ENCODE results near the gene MOCOS. TPM values are rescaled to one million over a fixed set of nuclear protein-coding genes. Genes with fewer than 3 reads are reported as not detected.

MOCOS gene
- total and polyA plus RNA-seq, 2 donors (not counting 1 experiment from before 2014, with no cell fraction given), result 0.01 to 0.05 TPM

DNA sequence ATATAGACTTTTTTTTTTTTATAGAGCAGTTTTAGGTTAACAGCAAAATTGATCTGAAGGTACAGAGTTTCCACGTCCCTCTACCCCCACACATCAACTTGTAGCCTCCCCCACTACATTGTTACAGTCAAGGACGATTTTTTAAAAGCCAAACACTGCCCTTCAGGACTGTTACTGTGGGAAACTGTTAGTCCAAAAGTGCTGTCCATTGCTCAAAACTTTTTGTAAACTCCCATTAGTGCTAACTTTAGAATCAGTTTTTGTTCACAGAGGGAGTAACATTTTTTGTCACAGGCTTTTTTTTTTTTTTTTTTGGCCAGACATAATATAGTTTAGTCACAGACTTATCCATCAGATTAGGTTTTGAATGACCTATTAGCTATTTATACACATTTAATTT, 33.5 kb upstream of the MOCOS start:
- Histone ChIP-seq H3K9ac (ENCODE audit: low read length) (no peak overlapping the region), H3K79me2 (ENCODE audit: control insufficient read depth, insufficient read depth, low read length) (peaks cover 9% of the 10 kb centered on the region), H3K27me3 (replicated peaks in 1 of 4; ENCODE audit: control extremely low read depth in 1 of 4, control insufficient read depth in 3 of 4, insufficient read depth in 4 of 4, low read length in 3 of 4) (no peaks in the 10 kb centered on the region), H3K27ac (ENCODE audit: low read length in 2 of 2) (no peak overlapping the region), H3K4me2 (replicated peaks; ENCODE audit: low read depth, low read length, poor library complexity, severe bottlenecking) (no peak overlapping the region), H3K4me1 (ENCODE audit: control insufficient read depth in 2 of 2, insufficient read depth in 2 of 2, low read length in 2 of 2) (peaks cover 31 to 41% of the 10 kb centered on the region in 2 donors), H4K20me1 (ENCODE audit: control insufficient read depth, insufficient read depth, low read length, poor library complexity, severe bottlenecking) (no peaks in the 10 kb centered on the region), H3K4me3 (ENCODE audit: control extremely low read depth in 1 of 5, extremely low read depth in 1 of 5, insufficient read depth in 1 of 5, low read depth in 2 of 5, low read length in 4 of 5) (no peak overlapping the region), H3K36me3 (replicated peaks in 1 of 2; ENCODE audit: control extremely low read depth in 1 of 2, control insufficient read depth in 1 of 2, extremely low read depth in 1 of 2, insufficient read depth in 2 of 2, low read length in 1 of 2) (peaks cover 8 to 63% of the 10 kb centered on the region in 2 experiments), H2AFZ (ENCODE audit: insufficient read depth, low read depth, low read length, poor library complexity, severe bottlenecking) (no peak overlapping the region), H3K9me3 (ENCODE audit: control extremely low read depth in 1 of 3, control insufficient read depth in 2 of 3, insufficient read depth in 1 of 3, low read length in 2 of 3) (no peaks in the 10 kb centered on the region)
- intact Hi-C loops (cut with micrococcal nuclease), result no loop called here
- H3K27ac Mint-ChIP-seq, result no peak overlapping the region
- H3K27me3 Mint-ChIP-seq, result no peaks in the 10 kb centered on the region
- no peak for DNase-seq
- ChIA-PET CTCF (no interaction called here), POLR2A (no interaction called here)
- H3K4me1 Mint-ChIP-seq, result peaks cover 44% of the 10 kb centered on the region
- ATAC-seq (ENCODE audit: low read depth), result no peak
- TF ChIP-seq EZH2 (IDR thresholded peaks at IDR 0.05; ENCODE audit: borderline replicate concordance, insufficient read depth, low read depth, low read length, poor library complexity, severe bottlenecking), result no peak
- TF ChIP-seq, protein P1, sequence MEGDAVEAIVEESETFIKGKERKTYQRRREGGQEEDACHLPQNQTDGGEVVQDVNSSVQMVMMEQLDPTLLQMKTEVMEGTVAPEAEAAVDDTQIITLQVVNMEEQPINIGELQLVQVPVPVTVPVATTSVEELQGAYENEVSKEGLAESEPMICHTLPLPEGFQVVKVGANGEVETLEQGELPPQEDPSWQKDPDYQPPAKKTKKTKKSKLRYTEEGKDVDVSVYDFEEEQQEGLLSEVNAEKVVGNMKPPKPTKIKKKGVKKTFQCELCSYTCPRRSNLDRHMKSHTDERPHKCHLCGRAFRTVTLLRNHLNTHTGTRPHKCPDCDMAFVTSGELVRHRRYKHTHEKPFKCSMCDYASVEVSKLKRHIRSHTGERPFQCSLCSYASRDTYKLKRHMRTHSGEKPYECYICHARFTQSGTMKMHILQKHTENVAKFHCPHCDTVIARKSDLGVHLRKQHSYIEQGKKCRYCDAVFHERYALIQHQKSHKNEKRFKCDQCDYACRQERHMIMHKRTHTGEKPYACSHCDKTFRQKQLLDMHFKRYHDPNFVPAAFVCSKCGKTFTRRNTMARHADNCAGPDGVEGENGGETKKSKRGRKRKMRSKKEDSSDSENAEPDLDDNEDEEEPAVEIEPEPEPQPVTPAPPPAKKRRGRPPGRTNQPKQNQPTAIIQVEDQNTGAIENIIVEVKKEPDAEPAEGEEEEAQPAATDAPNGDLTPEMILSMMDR (IDR thresholded peaks at IDR 0.05), result no peak
- 83% methylated on average over 1 of the region's 2 CpGs for WGBS (ENCODE audit: insufficient coverage)
- H3K9me3 Mint-ChIP-seq (ENCODE audit: insufficient read depth), result no peaks in the 10 kb centered on the region
- H3K4me3 Mint-ChIP-seq, result no peak overlapping the region

DNA sequence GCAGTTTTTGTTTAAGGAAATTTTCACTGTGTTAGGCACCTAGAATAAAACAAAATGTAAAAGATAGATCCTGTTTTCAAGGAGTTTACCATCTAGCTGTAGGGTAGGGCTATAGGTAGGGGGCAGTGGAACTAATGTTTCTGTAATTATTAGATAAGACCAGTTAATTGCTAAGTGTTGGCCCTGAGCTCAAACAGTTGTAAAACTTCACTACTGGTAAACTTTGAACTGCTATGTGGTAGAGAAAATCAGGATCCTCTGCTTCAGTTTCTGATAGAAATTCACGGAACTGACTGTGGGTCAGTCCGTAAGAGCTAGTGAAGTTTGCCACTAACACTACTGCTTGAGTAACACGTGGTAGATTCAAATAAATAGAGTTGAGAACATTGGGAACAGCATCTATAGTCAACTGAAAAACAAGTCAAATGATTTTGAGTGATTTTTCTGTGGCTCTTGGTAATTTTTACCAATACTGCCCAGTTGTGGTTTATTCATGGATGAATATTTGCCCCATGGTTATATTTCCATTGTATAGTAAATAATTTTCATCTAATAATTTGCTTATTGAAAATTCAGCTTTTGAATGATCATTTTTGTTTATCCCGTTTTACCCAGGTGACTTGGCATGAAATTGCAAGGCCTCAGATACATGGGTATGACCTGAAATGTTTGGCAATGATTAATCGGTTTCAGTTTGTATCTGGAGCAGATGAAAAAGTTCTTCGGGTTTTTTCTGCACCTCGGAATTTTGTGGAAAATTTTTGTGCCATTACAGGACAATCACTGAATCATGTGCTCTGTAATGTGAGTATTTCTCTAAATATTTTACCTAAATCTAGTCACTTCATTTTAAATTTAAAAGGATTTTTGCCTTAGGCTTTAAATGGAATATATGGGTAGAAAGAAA, 31.2 kb upstream of the MOCOS start:
- H3K27ac Mint-ChIP-seq, result no peak overlapping the region
- Histone ChIP-seq H3K36me3 (replicated peaks in 1 of 2; ENCODE audit: control extremely low read depth in 1 of 2, control insufficient read depth in 1 of 2, extremely low read depth in 1 of 2, insufficient read depth in 2 of 2, low read length in 1 of 2) (peaks cover 11 to 83% of the 10 kb centered on the region in 2 experiments), H3K9ac (ENCODE audit: low read length) (no peak overlapping the region), H3K9me3 (ENCODE audit: control extremely low read depth in 1 of 3, control insufficient read depth in 2 of 3, insufficient read depth in 1 of 3, low read length in 2 of 3) (no peaks in the 10 kb centered on the region), H3K79me2 (ENCODE audit: control insufficient read depth, insufficient read depth, low read length) (peaks cover 14% of the 10 kb centered on the region), H4K20me1 (ENCODE audit: control insufficient read depth, insufficient read depth, low read length, poor library complexity, severe bottlenecking) (no peaks in the 10 kb centered on the region), H3K4me2 (replicated peaks; ENCODE audit: low read depth, low read length, poor library complexity, severe bottlenecking) (no peak overlapping the region), H2AFZ (ENCODE audit: insufficient read depth, low read depth, low read length, poor library complexity, severe bottlenecking) (no peak overlapping the region), H3K4me1 (ENCODE audit: control insufficient read depth in 2 of 2, insufficient read depth in 2 of 2, low read length in 2 of 2) (peaks cover 8 to 18% of the 10 kb centered on the region in 2 donors), H3K4me3 (ENCODE audit: control extremely low read depth in 1 of 5, extremely low read depth in 1 of 5, insufficient read depth in 1 of 5, low read depth in 2 of 5, low read length in 4 of 5) (no peak overlapping the region), H3K27ac (ENCODE audit: low read length in 2 of 2) (no peak overlapping the region), H3K27me3 (replicated peaks in 1 of 4; ENCODE audit: control extremely low read depth in 1 of 4, control insufficient read depth in 3 of 4, insufficient read depth in 4 of 4, low read length in 3 of 4) (no peaks in the 10 kb centered on the region)
- H3K9me3 Mint-ChIP-seq (ENCODE audit: insufficient read depth), result no peaks in the 10 kb centered on the region
- TF ChIP-seq EZH2 (IDR thresholded peaks at IDR 0.05; ENCODE audit: borderline replicate concordance, insufficient read depth, low read depth, low read length, poor library complexity, severe bottlenecking), result no peak
- TF ChIP-seq, protein P1 (IDR thresholded peaks at IDR 0.05), result no peak
- 95% methylated on average over 5 of the region's 7 CpGs for WGBS (ENCODE audit: insufficient coverage)
- CTCF ChIA-PET, result interaction anchor here (1.2 to 1.9 kb wide), 3 partner anchors 10 to 138 kb away, joined by 3 to 4 read pairs (median 3); no protein-coding TSS in a partner anchor
- intact Hi-C loops (cut with micrococcal nuclease), result no loop called here
- peaks cover 25% of the 10 kb centered on the region for H3K4me1 Mint-ChIP-seq
- DNase-seq, result no peak
- ATAC-seq (ENCODE audit: low read depth), result no peak
- H3K4me3 Mint-ChIP-seq, result no peak overlapping the region
- POLR2A ChIA-PET, result no interaction called here
- no peaks in the 10 kb centered on the region for H3K27me3 Mint-ChIP-seq
